Measurements from ENCODE around the gene EEF2. TPM values are rescaled to one million over a fixed set of nuclear protein-coding genes. Genes with fewer than 3 reads are reported as not detected.

Gene EEF2
- total RNA-seq, 2 donors from 2014 or later = 1,268 to 1,436 TPM

DNA sequence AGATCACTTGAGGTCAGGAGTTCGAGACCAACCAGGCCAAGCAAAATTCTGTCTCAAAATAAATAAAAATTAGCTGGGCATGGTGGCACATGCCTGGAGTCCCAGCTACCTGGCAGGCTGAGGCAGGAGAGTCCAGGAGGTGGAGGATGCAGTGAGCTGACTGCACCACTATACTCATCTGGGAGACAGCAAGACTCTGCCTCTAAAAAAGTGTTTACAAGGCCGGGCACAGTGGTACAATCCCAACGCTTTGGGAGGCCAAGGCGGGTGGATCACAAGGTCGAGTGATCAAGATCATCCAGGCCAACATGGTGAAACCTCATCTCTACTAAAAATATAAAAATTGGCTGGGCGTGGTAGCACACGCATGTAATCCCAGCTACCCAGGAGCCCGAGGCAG is 10.1 kb downstream of the EEF2 start:
- H3K4me3 ChIP-seq = no peak overlapping the region
- H3K9me3 ChIP-seq = no peaks in the 10 kb centered on the region
- DNase-seq (ENCODE audit: low spot score) (no peak), ATAC-seq (ENCODE audit: insufficient number of reproducible peaks, low FRiP score, low read depth) (no peak)
- peaks cover 49% of the 10 kb centered on the region for H3K36me3 ChIP-seq
- TF ChIP-seq, protein P1, sequence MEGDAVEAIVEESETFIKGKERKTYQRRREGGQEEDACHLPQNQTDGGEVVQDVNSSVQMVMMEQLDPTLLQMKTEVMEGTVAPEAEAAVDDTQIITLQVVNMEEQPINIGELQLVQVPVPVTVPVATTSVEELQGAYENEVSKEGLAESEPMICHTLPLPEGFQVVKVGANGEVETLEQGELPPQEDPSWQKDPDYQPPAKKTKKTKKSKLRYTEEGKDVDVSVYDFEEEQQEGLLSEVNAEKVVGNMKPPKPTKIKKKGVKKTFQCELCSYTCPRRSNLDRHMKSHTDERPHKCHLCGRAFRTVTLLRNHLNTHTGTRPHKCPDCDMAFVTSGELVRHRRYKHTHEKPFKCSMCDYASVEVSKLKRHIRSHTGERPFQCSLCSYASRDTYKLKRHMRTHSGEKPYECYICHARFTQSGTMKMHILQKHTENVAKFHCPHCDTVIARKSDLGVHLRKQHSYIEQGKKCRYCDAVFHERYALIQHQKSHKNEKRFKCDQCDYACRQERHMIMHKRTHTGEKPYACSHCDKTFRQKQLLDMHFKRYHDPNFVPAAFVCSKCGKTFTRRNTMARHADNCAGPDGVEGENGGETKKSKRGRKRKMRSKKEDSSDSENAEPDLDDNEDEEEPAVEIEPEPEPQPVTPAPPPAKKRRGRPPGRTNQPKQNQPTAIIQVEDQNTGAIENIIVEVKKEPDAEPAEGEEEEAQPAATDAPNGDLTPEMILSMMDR (IDR thresholded peaks at IDR 0.05) = no peak
- no peak overlapping the region for H3K27ac ChIP-seq
- no peaks in the 10 kb centered on the region for H3K4me1 ChIP-seq (ENCODE audit: control insufficient read depth in 1 of 2, low read depth in 2 of 2)
- no peaks in the 10 kb centered on the region for H3K27me3 ChIP-seq (replicated peaks; ENCODE audit: insufficient read depth)

DNA sequence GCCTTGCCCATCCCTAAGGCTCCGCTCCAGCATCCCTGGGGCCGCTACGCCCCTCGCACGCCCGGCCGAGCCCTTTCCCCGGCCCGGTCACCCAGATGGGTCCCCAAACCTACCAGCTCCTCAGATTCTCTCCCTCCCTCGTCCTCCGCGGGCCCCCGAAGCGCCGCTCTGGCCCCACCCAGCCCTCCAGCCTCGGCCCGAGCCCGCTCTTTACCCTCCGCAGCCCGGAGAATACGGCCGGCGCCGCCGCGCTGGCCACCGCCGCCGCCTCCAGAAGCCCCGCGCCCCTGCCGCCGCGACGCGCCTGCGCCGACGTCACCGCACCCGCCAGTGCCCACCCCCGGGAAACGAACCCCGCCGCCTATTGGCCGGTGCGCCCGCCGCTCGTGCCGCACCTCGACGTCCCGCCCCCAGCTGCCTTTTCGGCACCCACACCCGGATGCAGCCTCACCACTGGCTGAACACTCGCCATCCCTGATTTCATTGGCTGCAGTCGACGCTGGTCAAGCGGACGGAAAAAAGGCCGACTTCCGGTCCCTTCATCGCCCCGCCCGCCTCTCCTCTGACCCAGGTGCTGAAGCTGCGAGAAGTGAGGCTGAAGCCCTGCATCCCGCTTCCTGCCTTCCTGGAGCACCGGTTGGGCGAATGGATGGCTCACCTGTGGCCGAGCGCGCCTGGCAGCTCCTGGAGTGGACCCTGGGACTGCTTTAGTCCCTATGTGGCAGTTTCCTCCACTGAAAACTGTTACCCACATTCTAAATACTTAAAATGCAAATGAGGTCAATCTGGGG is 14.3 kb downstream of the EEF2 start, which contains the start of gene DAPK3:
TSS of gene DAPK3 (minus strand) at position 292 of the 791 bp plus-strand sequence. CDS start 1,364 bp downstream, outside the sequence.
- TF ChIP-seq, protein P1 (IDR thresholded peaks at IDR 0.05) = no peak
- Histone ChIP-seq H3K36me3 (peaks cover 31% of the 10 kb centered on the region), H3K27ac (peak within 1 kb of the TSS; percentile 96 to 99), H3K4me3 (peak within 1 kb of the TSS; percentile 88), H3K9me3 (no peaks in the 10 kb centered on the region), H3K4me1 (ENCODE audit: control insufficient read depth in 1 of 2, low read depth in 2 of 2) (peaks cover 33 to 37% of the 10 kb centered on the region in 2 donors), H3K27me3 (replicated peaks; ENCODE audit: insufficient read depth) (no peaks in the 10 kb centered on the region)
- DNase-seq (ENCODE audit: low spot score) (peak; percentile 89), ATAC-seq (ENCODE audit: insufficient number of reproducible peaks, low FRiP score, low read depth) (peak; percentile 39)

DNA sequence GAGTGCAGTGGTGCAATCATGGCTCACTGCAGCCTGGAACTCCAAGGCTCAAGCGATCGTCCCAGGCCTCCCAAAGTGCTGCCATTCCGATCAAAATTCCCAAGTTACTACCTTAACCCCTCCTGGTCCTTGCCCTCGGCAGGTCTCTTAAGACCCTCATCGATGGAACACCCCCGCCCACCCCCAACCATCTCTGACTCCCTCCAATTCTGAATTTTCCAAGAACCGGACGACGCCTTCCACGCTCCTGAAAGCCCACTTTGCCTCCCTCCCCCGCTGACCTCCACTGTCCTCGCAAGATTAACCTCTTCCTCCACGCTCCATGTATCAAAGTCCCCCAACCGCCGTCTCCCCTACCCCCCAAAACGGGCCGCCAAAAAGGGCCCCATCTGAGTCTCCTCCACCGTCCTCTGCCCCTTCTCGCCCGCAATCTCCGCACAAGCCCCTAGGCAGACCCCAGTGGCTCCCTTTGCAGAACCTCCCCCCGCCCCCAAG is 14.9 kb downstream of the EEF2 start:
- DNase-seq (ENCODE audit: low spot score) = no peak
- peaks cover 32% of the 10 kb centered on the region for H3K36me3 ChIP-seq
- peak overlapping the region; percentile 88 for H3K4me3 ChIP-seq
- no peaks in the 10 kb centered on the region for H3K9me3 ChIP-seq
- peak overlapping the region; percentile 96 to 99 for H3K27ac ChIP-seq
- TF ChIP-seq, protein P1 (IDR thresholded peaks at IDR 0.05) = no peak
- peaks cover 36 to 42% of the 10 kb centered on the region in 2 donors for H3K4me1 ChIP-seq (ENCODE audit: control insufficient read depth in 1 of 2, low read depth in 2 of 2)
- no peak for ATAC-seq (ENCODE audit: insufficient number of reproducible peaks, low FRiP score, low read depth)
- H3K27me3 ChIP-seq (replicated peaks; ENCODE audit: insufficient read depth) = no peaks in the 10 kb centered on the region

DNA sequence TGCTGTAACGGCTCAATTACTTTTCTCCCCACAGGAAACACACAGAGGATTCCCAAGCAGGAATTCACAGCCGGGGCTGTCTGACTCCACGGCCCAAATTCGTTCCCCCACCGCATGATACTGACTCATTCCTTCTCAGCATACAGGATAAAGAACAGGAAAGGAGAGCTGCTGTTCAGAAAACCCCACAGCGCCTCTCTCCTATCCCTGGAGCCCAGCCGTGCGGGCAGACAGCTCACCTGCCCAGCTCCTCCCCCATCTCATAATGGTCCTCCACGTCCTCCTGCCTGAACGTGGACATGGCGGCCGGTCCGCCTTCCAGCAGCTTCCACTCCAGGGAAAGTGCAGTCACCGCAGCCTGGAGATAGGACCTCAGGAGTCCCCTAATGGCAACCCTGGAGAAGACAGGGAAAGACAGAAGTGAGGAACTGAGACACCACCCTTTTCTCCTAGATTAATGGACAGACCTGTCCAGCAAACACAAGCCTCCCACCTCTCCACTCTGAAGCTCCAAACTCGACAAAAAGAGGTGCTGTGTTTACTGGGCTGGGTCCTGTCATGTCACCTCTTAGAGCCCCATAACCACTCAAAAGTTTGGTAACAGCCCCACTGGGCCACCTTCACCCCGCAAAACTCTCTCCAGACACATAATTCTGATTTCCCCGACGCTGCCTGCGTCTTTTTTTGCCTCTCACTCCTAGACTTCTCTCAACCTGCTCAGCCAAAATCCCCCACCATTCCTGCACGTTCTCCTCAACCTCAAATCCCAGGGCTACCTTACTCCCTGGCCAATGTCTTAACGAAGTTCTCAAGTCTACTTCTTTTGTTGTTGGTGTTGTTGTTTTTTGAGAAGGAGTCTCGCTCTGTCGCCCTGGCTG is 15.6 kb downstream of the EEF2 start:
- TF ChIP-seq, protein P1 (IDR thresholded peaks at IDR 0.05) = peak; percentile 9
- Histone ChIP-seq H3K27ac (peak overlapping the region; percentile 96 to 99), H3K36me3 (peaks cover 34% of the 10 kb centered on the region), H3K9me3 (no peaks in the 10 kb centered on the region), H3K4me1 (ENCODE audit: control insufficient read depth in 1 of 2, low read depth in 2 of 2) (peaks cover 36 to 48% of the 10 kb centered on the region in 2 donors), H3K27me3 (replicated peaks; ENCODE audit: insufficient read depth) (no peaks in the 10 kb centered on the region), H3K4me3 (peak overlapping the region; percentile 88)
- ATAC-seq (ENCODE audit: insufficient number of reproducible peaks, low FRiP score, low read depth) (peak; percentile 45), DNase-seq (ENCODE audit: low spot score) (no peak)

Data from thoracic aorta (tissue), 2 donors.